HG03354 (cell line): ENCODE measurements around the gene RFTN2.
A peak's percentile ranks its signal among the peaks of the same experiment; 100 is the strongest.
"Not testable (repeated sequence)": the region's sequence is repeated elsewhere in the genome, so short reads cannot be mapped to it uniquely, and the experiment has no call there.

Source experiments
- ATAC-seq: cut with Tn5 transposase; IDR thresholded peaks from one replicate; pipeline ENCODE4 v1.9.1; 2021; ENCODE audit warnings: mild to moderate bottlenecking; ENCODE audit not compliant: unreplicated experiment, poor library complexity, severe bottlenecking

The RFTN2 gene, protein sequence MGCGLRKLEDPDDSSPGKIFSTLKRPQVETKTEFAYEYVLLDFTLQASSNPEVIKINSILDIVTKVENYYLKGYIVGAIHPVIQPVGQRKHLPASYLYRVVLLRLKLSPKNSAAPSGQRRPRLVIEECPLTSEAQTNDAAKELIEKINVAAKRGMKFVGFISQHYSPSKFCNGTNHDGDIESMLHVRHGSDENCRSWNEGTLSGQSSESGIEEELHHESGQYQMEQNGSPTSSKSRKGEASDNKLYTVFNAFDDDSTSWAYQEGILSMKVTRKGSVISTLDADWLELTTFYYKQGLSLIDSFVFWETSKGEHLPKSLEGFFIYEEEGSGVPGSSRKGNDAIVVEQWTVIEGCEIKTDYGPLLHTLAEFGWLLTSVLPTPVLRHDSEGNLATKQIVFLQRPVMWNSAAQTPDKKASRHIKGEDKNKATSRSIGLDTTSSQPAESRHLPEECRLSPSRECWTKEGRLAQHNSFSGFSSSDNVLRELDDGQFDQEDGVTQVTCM

DNA sequence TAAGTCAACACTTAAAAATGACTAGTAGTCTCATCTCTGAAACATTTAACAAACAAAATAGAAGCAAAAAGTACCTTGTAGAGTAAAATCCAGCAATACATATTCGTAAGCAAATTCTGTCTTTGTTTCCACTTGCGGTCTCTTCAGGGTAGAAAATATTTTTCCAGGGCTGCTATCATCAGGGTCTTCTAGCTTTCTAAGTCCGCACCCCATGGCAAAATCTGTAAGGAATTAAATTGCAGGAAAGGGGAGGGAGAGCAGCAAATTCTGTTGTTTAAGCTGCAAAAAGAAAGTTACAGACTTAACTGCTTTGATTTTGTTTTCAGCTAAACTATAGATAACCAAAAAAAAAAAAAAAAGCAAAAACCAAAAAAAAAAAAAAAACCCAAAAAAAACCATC lies at the start of gene RFTN2:
Gene RFTN2 (minus strand): TSS at position 342 of the 400 bp plus-strand sequence. CDS start 129 bp downstream, at position 213.
- no peak for ATAC-seq

DNA sequence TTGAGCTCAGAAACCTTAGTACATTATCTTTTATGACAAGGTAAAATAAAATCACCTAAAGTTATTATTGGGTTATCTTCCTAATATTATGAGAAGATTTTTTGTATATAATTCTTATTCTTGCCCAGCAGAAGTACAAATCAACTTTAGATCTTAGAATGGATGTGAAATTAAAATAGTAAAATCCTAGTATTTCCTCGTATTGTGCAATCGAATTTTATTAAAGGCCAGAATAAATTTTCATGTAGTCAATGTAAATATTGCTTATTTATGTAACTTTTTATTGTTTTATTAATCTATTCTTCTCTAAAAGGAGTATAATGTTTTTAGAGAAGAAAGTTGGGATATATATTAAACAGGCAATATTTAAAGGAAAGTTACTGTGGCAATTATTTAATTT lies 42.5 kb upstream of the RFTN2 start:
- ATAC-seq: no peak

DNA sequence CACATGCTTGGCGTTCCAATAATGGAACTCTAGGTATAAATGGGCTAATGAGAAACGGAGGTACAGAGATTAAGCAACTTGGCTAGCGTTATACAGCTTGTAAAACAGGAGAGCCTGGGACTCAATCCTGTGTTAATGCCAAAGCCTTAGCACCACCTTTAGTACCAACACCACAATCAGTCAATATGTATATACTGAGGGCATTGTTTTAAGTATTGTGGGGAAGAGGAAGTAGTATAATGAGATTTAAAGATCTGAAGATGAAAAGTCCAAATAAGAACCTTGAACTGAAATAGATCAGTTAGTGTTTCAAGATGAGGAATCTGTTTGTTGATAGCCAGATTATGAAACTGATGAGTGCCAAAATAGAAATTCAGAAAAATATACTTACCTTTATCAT lies 37.9 kb upstream of the RFTN2 start:
- ATAC-seq: no peak

DNA sequence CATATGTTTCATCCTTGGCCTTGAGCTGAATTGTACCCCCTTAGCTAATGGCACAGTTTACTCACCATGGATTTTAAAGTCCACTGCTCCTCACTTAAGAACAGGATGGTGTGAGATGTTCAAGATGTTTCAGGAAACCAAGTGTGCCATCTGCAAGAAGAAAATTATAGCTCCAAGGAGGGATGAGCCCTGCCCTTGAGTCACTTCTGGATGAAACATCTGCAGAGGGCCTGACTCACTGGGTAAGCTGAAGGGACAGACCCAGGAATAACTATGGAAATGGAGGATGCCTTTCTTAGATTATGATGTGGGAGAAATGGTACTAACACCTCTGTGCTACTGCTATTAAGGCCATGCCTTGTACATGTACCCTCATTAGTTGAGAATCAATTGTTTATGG lies 36.2 kb upstream of the RFTN2 start:
- no peak for ATAC-seq

DNA sequence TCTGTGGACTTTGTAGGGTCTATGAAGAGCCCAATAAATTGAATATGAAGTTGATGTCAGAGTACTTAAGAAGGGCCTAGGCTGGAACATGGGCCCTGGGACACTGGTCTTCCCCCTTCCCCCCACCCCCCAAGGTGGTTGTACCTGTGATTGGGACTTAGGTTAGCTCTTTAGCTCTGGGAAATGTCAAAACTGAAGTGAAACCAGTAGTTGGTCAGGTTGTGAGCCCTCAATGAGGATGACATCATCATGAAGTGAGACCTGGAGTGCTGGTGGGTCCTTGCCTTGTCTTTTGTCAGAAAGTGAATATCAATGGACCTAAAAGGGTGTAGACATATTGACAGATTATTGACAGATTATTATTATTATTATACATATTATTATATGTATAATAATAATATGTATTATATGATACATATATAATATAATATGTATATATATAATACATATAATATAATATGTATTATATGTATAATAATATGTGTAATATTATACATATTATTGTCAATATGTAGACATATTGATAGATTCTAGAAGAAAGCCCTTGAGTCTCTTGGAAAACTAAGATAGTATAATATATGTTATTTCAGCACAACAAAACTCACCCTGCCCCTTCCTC lies 35.1 kb upstream of the RFTN2 start:
- ATAC-seq: peak; percentile 81

DNA sequence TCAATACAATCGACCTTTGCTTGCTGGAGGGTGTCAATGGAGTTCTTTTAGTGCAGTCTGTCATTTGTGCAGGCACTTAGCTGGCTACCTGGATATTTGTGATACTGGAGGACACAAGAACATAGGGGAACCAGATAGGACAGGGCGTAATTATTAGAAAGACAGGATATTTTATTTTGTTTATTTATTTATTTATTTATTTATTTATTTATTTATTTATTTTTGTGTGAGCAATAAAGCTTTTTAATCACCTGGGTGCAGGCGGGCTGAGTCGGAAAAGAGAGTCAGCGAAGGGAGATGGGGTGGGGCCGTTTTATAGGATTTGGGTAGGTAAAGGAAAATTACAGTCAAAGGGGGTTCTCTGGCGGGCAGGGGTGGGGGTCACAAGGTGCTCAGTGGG lies 33.8 kb upstream of the RFTN2 start:
- not testable (repeated sequence) for ATAC-seq

DNA sequence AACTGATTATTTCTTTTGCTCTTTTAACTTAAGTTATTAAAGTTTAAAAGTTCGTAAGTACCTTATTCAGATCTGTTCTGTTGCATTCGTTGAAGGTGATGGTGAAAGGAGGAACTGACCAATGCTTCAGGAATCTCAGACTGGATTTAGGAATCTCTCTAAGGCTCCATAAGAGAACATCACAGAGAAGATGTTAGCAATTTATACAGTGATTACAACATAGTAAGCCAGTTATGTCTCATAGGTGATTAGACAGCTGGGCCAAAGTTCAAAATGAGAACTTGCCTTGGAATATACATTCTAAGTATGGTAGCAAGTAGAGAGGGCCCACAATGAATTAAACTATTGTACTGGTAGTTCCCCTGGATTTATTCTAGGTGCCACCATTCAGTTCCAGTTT lies 32.9 kb upstream of the RFTN2 start:
- no peak for ATAC-seq

DNA sequence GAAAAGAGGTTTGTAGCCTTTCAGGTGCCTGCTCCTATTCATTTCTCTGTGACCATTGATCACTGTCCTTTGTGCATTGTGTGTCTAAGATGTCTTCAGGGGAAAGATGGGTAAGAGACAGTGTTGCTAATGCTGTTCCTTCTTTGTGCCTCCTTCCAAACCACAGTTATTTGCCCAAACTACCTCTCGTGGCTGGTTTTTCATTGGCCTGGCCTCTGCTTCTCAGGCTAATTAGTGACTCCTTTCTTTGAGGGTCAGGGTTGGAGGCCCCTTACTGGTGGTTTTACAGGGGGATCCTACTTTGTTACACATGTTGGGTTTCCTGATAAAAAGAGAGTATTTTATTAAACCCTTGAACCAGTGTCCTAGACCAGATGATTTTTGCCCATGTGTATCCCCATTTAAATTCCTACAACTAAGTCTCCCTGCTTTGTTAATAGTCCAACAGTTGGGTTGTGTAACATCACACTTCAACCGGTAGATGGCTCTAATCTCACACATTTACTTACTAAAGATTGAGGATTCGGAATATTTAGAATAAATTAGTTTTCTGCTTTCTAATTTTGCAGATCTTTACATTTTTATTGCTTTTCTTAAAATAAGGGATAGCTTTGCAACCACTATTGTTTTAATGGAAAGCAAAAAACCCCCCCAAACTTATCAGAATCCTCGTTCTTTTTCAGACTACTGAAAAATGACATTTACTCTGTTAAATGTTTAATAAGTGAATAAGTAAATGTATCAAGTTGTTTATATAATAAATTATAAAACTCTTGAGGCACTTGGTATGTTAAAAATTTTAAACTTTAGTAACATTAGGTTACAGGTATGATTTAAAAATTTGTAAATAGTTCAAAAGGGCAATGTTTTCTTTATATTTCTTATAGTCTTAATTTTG lies 32.2 kb upstream of the RFTN2 start:
- no peak for ATAC-seq

DNA sequence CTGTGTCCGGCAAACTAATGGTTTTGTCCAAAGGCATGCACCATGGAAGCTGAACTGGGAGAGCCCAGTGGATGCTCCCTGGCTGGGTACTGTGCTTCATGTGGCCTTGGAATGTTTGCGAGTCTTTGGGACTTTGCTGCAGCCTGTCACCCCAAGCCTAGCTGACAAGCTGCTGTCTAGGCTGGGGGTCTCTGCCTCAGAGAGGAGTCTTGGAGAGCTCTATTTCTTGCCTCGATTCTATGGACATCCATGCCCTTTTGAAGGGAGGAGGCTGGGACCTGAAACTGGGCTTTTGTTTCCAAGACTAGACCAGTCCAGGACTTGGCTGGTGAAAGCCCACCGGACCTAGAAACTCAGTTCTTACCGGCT lies 31.4 kb upstream of the RFTN2 start:
- no peak for ATAC-seq

DNA sequence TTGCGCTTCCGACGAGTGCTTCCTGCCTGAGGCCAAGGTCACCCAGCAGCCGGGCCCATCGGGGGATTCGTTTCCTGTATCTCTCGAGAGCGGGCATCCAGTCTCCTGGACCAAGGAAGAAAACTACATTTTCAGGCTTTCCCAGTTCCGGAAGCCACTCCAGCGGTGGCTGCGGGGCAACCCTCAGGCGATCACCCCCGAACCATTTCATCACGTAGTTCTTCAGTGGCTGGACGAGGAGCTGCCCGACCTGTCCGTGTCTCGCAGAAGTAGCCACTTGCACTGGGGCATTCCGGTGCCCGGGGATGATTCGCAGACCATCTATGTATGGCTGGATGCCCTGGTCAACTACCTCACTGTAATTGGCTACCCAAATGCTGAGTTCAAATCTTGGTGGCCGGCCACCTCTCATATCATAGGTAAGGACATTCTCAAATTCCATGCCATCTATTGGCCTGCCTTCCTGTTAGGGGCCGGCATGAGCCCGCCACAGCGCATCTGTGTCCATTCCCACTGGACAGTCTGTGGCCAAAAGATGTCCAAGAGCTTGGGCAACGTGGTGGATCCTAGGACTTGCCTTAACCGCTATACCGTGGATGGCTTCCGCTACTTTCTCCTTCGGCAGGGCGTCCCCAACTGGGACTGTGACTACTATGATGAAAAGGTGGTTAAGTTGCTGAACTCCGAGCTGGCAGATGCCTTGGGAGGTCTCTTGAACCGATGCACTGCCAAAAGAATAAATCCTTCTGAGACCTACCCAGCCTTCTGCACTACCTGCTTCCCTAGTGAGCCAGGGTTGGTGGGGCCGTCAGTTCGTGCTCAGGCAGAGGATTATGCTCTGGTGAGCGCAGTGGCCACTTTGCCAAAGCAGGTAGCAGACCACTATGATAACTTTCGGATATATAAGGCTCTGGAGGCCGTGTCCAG lies 30.8 kb upstream of the RFTN2 start:
- ATAC-seq: no peak

DNA sequence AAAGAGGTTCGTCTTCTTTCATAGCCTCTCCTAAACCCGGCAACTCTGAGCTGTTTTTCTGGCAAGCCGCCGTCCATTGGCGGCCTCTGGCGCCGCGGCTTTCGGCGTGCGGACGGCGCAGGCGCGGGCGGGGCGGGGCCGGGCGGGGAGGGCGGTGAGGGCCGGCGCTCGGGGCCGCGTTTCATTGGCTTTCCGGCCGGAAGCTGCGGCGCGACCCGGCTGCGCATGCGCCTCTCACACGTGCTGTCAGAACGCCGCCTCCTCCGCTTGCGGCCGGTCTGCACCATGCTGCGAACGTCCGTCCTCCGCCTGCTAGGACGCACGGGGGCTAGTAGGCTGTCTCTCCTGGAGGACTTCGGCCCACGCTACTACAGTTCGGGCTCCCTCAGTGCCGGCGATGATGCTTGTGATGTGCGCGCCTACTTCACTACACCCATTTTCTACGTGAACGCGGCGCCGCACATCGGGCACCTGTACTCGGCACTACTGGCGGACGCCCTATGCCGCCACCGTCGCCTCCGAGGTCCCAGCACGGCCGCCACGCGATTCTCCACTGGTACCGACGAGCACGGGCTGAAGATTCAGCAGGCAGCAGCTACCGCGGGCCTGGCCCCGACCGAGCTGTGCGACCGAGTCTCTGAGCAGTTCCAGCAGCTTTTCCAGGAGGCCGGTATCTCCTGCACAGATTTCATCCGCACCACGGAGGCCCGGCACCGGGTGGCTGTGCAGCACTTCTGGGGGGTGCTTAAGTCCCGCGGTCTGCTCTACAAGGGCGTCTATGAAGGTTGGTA lies 29.9 kb upstream of the RFTN2 start, which contains the start of gene MARS2:
Gene MARS2 (plus strand): TSS at position 249 of the 791 bp plus-strand sequence. CDS start 37 bp downstream, at position 286.
- ATAC-seq: peak; percentile 87

DNA sequence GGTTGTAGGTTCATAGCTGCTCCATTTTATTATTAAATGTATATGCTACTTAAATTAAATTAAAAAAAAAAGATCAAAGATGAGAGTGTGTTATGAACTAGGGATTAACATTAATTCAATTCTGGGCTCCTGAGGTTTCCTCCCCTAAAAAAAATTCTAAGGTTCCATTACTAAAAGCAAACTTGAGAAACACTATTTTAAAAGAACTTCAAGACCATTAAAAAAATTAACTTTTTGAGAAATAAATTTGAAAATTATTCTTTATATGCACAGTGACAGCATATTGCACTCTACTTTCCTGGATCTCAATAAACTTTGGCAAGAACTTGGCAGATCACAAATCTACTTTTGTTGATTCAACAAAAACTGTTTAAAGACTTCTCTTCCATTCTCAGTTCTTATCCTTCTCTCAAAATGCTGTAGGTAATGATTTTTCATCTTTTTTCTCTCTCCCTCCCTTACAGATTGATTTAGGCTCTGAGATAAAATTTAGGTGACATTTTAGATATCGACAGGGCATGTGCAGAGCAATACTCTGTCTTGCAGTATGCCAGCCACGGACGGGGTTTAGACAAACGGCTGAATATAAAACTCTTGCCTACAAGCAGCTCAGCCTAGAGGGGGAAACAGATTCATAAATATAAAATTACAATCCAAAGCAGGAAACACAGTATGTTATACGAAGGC lies 29.2 kb upstream of the RFTN2 start:
- peak; percentile 43 for ATAC-seq

DNA sequence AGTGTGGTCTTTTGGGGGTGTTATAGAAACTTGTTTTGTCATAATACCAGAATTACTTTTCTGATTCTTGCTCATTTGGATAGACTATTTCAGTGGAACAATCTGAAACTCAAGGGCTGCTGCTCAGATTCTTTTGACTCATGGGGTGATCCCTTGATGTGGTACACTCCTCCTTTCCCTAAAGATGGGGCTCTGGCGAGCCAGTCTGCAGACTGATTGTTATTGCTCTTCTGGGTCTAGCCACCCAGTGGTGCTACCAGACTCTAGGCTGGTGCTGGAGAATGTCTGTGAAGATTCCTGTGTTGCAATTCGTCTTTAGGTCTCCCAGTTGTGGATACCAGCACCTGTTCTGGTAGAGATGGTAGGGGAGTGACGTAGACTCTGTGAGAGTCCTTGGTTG lies 25.6 kb upstream of the RFTN2 start:
- ATAC-seq: no peak

DNA sequence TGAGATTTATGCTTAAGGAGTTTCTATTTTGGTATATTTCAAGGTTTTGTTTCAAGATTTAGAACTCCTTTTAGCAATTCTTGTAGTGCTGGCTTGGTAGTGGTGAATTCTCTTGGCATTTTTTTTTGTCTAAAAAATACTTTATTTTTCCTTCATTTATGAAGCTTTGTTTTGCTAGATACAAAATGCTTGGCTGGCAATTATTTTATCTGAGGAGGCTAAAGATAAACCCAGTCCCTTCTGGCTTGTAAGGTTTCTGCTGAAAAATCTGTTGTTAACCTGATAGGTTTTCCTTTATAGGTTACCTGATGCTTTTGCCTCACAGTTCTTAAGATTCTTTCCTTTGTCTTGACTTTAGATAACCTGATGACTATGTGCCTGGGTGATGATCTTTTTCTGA lies 24.3 kb upstream of the RFTN2 start:
- ATAC-seq: not testable (repeated sequence)

DNA sequence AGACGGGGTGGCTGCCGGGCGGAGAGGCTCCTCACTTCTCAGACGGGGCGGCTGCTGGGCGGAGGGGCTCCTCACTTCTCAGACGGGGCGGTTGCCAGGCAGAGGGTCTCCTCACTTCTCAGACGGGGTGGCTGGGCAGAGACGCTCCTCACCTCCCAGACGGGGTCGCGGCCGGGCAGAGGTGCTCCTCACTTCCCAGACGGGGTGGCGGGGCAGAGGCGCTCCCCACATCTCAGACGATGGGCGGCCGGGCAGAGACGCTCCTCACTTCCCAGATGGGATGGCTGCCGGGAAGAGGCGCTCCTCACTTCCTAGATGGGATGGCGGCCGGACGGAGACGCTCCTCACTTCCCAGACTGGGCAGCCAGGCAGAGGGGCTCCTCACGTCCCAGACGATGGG lies 21.2 kb upstream of the RFTN2 start:
- not testable (repeated sequence) for ATAC-seq

DNA sequence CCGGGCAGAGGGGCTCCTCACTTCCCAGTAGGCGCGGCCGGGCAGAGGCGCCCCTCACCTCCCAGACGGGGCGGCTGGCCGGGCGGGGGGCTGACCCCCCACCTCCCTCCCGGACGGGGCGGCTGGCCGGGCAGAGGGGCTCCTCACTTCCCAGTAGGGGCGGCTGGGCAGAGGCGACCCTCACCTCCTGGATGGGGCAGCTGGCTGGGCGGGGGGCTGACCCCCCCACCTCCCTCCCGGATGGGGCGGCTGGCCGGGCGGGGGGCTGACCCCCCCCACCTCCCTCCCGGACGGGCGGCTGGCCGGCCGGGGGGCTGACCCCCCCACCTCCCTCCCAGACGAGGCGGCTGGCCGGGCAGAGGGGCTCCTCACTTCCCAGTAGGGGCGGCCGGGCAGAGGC lies 20.6 kb upstream of the RFTN2 start:
- not testable (repeated sequence) for ATAC-seq

DNA sequence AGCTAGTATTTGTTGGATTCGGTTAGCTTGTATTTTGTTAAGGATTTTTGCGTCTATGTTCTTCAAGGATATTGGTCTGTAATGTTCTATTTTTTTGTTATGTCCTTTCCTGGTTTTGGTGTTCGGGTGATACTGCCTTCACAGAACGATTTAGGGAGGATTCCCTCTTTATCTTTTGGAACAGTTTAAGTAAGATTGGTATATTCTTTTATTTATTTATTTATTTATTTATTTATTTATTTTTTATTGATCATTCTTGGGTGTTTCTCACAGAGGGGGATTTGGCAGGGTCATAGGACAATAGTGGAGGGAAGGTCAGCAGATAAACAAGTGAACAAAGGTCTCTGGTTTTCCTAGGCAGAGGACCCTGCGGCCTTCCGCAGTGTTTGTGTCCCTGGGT lies 19.8 kb upstream of the RFTN2 start:
- not testable (repeated sequence) for ATAC-seq

DNA sequence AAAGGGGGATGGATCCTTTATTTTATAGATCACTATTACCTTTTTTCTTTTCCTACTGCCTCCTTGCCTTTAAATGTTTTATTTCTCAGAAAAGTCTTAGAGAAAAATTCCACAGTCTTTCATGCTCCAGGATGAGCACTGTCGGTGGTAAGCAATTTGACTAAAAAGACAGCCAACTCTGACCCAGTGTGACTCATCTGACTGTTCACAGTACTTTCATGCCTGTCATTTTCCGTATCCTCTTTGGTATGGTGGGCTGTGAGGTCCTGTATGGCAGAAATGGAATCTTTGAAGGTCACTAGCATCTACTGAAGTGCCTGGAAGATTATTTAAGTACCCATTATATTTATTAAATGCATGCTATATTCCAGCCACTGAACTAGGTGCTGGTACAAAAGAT lies 2.1 kb upstream of the RFTN2 start:
- no peak for ATAC-seq
